DMS 273 treated with DMSO at 0.1 percent for 48 hours (cell line): ENCODE measurements around the gene FBLN2.
"Not testable (repeated sequence)": the region's sequence is repeated elsewhere in the genome, so short reads cannot be mapped to it uniquely, and the experiment has no call there.

Source experiments
- DNase-seq: peaks from one replicate; lab custom pipeline; 2025; lab: John Stamatoyannopoulos, UW

The FBLN2 gene

DNA sequence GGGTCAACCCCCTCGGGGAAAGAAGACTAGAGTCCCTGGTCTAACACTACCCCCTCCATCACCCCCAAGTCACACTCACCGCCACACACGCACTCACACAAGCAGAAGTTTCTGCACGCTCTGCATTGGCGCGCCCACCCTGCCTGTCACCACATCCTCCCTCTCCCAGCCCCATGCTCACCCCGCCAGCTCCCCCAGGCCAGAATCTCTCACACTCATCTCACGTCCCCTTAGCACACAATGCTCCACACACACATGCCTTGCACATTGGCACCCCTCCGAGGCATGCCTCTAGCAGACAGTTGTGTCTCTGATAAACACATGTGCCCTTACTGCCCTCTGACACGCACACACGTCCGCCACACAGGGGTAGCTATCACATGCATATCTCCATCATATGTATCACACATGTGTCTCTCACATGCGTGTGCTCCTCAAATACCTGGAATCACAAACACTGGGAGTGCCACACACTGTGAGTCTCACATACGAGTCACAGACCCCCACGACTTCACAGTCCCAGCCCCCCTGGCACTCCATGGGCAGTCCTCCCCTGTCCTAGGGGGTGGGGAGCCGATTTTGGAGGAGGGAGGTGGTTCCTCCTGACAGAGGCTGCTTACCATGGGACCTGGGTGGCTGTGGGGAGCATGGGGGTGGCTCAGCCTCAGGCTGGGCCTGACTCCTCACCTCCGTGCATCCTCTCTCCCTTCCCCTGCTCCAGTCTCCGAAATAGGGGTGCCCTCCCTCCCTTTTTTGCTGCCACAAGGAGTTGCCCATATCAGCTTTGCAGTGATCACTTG is 898 bp downstream of the FBLN2 start:
- no peak for DNase-seq

DNA sequence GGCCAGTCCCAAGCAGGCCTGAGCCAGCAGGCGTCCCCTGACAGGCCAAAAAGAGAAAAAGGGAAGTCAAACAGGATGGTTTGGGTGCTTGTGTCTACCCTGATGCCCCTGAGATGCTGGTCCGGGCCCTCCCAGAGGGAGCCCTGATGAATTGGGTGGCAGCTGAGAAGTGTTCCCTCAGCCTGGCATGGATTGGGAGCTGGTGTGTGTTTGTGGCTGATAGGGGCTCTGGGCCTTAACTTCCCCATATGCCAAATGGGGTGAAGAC is 1.4 kb downstream of the FBLN2 start:
- no peak for DNase-seq

DNA sequence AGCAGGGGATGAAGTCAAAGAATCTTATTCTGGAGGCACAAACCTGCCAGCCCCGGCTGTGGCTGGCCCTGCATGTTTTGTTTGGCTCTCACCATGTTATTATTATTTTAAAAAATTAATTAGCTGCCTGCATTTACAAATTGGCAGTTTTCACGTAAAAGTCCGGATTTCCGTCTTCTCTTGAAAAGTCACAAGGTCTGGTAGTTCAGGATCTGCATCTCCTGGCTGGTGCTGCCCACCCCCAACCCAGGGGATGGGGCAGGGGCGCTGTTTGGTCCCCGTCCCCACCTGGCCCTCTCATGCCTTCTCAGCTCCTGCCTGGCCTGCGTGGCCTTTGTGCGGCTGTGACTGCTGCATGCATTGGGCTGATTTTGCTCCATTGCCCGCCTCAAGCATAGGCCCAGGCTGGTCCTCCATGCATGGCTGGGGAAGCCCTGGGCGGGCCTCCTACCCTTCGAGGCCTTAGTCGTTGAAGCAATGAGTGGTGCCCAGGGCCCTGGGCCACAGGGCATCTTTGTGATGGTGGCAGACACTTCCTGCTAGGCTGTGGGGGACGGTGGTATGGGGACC is 2.0 kb downstream of the FBLN2 start:
- DNase-seq: no peak

DNA sequence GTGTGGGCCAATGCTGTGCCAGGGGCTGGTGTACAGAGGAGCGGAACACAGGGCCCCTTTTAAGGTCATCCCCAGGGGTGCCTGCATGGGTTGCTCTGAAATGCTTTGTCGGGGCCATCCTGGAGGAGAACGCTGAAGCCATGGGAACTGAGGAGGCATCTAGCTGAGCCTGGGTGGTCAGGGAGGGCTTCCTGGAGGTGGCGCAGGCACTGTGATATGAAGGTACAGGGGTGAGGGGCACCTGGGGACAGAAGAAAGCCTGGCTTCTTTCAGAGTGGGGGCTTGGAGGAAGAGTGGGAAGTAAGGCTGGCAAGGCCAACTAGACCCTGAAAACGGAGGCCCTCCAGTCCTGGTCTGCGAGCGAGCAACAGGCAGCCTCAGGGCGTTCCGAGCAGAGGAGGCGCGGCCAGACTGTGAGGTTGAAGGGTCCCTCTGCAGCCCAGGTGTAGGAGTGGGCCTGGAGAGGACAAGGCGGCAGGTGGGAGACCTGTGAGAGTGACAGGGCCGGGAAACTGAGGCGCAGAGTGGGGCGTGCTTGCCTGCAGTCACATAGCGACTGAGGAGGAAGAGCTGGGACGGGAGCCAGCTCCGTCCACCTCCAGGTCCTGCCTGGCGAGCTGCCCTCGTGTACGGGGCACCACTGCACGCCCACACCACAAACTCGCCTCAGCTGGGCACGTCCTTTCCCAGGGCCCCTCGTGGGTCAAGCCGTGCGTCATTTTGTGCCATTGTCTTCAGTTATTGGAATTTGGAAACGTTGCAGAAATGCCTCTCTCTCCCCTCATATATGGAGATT is 4.1 kb downstream of the FBLN2 start:
- no peak for DNase-seq

DNA sequence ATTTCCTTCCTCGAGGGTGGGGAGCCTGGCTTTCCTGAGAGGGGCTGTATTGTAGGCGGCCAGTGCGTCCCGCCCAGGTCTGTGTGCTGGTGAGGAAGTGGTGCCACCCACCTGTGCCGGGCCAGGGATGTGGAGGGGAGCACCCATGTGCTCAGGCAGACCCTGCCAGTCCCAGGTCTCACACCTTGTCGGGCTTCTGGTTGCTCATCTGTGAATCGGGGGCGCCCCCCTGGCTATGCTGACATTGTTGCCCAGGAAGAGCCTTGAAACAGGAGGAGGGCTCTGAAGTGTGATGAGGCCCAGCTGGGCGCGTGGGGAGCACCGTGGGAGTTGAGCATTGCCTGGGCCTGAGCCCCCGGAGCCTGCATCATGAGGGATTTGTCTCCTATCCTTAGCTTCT is 4.8 kb downstream of the FBLN2 start:
- DNase-seq: no peak

DNA sequence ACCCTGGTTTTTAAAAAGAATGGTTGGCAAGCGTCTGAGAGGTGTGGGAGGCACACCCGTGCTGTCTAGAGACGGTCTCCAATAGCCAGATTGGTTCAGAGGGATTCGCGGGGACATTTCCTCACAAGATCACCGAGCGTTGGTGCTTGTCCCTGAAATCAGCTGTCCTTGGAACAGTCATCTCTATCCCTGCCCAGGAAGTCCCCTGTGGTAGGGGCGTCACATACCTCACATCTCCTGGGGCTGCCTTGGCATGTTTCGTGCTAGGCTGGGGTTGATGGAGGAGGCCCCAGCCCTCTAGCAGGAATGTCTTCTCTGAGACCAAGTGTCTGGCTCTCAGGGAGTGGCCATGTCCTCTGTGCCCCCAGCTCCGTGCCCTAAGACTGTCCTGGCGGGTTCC is 6.8 kb downstream of the FBLN2 start:
- no peak for DNase-seq

DNA sequence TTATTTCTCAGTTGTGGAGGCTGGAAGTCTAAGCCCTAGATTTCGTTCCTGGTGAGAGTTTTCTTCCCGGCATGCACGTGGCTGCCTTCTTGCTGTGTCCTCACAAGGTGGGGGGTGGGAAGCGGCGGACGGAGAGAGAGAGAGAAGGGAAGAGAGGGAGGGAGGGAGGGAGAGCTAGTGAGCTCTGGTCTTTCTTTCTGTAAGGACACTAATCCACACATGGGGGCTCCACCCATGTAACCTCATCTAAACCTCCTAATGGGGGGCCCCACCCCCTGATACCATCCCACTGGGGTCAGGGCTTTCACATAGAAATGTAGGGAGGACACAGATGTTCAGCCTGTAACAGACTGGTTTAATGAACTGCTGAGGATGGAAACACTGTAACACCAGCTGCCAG is 7.3 kb downstream of the FBLN2 start:
- no peak for DNase-seq

DNA sequence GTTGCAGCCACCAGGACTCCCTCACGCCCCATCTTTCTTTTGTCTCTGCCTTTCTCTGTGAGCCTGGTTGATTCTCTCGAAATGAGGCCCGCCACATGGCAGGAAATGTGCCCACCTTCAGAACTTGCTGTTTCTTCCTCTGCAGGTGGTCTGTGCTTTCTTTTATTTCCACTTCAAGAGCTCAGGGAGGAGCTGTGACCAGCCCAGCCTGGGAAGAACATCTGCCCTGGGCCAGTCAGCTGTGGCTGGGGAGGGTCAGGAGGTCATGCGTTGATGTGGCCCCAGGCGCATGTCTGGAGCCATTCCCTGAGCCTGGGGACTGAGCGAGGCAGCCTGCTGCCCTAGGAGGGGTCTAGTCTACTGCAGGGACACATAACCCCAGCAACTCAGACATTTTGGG is 8.0 kb downstream of the FBLN2 start:
- DNase-seq: no peak

DNA sequence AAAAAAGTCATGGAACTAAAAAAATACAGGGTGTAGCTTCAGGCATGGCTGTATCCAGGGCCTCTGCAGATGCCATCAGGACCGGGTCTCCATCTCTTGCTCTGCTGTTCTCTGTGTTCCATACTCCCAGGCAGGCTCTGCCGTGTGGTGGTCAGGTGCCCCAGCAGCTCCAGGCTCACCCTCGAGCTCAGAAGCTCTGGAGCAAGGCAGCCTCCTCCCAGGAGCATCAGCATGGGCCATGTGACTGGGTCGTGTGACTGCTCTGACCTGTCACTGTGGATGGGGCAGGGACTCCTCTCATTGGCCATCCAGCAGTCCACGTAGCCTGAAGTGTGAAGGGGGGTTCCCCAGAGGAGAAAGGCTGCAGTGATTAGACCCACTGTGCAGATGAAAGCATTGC is 8.5 kb downstream of the FBLN2 start:
- no peak for DNase-seq

DNA sequence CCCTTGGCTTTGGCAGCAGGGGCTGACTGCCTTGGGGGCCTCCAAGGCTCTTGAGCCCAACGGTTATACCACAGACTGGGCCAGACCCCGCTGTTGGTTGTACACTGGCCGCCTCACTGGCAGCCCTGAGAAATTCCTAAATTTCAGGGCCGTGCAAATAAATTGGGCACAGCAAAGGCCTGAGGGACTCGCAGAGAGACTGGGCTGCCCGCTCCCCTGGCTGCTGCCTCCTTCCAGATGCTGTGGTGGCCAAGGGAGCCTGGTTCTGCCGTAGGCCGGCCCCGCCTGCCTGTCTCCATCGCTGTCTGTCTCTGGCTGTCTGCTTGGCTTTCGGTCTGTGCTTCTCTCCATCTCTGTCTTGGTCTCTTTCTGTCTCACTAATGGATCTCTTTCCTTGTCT is 9.0 kb downstream of the FBLN2 start:
- no peak for DNase-seq

DNA sequence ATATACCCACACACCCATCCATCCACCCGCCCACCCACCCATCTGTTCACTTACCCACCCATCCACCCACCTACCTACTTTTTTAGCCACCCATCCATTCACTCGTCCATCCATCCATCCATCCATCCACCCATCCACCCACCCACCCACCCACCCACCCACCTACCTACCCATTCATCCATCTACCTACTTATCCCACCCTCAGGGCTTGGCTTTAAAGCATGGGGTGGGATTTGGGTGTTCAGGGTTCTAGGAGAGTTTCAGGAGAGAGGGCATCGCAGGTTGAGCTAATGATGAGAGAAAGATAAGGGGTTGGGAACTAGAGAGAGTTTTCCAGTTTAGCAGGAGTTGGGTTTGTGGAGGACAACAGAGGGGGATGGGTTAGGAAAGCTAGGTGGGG is 9.7 kb downstream of the FBLN2 start:
- no peak for DNase-seq

DNA sequence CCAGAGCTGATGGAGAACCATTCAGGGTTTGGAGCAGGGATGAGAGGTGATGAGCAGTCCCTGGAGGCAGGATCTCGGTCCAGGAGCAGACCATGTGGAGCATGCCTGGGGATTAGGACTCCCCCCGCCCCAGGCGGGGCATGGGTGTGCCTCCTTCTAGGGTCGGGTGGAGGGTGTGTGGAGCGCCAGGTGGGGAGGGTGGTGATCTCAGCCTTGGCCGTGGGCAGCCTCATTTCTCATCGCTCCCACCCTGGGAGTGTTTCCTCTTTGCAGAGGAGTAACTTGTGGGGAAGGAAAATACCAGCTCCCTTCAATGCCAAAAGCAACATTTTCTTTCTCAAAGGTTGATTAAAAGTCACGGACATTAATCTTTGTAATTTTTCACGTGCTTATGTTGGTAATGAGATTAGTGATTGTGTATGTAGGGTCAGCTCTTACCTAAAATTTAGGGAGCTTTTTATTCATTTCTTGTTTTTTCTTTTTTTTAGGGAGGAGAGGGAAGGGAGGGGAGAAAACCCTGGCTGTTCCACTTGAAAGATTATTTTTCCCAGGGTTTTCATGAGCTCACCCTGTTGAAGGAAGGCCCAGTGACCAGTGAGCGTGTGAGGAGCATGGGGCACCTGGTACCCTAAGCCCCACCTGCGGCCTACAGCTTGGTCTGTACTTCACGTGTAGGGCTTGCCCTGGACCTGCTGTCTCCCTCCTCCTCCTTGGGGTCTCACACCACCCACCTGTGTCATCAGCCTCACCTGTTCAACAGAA is 11.0 kb downstream of the FBLN2 start:
- DNase-seq: no peak

DNA sequence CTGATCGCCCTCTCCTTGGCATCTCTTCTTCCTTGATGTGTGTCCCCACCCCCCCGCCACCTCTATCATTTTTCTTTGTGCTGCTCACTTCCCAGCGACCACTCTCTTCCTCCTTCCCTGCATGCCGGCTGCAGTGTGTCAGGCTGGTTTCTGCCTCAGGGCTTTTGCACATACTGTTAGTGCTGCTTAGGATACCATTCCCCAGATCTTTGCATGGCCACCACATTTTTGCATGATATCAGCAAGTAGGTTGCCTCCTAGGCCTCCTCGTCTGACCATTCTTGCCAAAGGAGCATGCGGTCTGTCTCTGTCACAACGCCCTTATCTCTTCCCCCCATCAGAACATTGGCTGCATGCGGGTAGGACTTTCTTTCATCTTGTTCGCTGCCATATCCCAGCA is 12.5 kb downstream of the FBLN2 start:
- no peak for DNase-seq

DNA sequence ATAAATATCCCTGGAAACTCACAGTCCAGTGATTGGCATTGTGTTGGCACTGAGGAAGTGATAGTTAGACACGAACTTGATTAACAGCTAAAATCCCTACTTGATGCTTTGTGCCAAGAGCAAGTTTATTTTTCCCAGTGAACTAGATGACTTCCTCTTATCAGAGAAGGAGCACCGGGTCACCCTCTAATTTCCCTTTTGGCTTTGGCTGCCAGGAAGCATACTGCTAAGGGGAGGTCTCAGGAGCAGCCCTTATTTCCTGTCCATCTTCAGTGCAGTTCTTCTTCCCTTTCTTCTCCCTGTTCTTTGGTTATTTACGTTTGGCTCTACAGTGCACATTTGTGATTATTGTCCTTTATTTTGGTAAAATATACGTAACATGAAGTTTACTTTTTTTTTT is 13.0 kb downstream of the FBLN2 start:
- DNase-seq: no peak

DNA sequence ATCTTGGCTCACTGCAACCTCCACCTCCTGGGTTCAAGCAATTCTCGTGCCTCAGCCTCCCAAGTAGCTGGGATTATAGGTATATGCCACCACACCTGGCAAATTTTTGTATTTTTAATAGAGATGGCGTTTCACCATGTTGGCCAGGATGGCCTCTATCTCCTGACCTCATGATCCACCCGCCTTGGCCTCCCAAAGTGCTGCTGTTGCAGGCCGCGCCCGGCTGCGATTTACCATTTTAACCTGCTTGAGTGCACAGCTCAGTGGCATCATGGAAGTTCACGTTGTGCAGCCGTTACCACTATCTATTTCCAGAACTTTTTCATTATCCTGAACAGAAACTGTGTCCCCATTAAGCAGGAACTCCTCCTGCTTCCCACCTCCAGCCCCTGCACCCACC is 13.5 kb downstream of the FBLN2 start:
- DNase-seq: not testable (repeated sequence)

DNA sequence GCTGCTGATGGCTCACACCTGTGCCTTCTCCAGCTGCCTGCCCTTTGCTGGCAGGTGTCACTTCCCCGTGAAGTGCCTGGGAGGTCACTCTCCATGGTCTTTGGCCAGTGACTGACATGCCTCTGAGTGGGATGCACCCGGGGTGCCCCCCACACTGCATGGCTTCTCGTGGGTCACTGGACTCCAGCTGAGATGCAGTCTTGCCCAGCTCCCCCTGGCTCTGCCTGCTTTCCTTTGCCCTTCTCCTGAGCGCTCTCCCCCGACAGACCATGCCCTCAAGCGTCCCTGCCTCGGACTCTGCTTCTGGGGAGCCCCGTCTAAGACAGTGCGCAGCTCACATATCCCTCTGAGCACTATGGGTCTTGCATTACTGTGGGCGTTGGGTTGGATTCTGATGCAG is 14.4 kb downstream of the FBLN2 start:
- DNase-seq: no peak

DNA sequence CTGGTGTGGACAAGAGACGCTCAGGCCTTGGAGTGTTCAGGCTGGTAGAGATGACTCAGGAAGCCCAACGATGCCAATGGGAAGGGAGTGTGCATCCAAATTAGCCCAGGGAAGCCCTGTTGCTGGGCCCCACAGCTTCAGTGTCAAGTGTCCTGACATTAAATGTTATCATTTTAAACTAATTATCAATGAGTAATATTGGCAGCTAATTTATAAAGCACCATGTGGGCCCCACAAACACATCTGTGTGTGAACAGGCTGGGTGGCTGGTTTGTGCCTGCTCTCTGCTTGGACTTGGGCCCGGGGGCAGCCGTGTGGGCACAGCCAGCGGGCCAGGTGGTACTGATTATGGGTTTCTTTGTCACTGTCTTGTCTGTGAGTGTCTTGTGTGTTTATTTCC is 15.0 kb downstream of the FBLN2 start:
- DNase-seq: no peak

DNA sequence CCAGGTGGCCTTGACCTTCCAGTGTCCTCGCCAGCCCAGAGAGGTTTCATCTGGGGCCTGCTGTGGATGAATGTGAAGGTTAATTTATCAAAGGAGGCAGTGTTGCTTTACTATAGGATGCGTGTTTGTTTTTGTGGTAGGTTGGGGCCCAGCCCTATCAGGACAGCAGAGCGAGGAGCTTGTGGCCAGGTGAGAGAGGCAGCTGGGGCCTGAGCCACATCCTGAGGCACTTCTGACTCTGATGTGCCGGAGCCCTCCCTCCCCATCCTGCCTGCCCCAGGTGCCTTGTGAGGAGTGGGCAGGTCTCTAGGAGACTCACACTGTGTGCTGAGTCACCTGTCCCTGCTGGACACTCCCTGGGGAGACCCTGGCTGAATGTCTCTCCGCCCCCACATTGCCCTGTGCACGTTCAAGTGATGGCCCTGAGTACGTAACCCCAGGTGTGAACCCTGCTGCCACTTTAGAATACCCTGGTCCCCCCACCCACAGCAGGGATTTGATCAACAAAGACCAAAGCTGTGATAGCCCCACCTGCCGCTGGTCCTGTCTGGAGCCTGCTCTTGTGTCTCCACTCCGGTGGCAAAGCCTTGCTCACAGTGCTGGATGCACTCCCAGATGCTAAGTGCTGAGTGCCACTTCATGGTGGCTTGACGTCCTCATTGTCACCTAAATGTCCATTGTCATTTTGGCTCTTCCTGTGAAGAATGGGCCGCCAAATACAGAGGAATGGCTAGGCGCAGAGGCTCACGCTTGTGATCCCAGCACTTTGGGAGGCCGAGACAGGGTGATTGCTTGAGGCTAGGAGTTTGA is 16.0 kb downstream of the FBLN2 start:
- DNase-seq: no peak

DNA sequence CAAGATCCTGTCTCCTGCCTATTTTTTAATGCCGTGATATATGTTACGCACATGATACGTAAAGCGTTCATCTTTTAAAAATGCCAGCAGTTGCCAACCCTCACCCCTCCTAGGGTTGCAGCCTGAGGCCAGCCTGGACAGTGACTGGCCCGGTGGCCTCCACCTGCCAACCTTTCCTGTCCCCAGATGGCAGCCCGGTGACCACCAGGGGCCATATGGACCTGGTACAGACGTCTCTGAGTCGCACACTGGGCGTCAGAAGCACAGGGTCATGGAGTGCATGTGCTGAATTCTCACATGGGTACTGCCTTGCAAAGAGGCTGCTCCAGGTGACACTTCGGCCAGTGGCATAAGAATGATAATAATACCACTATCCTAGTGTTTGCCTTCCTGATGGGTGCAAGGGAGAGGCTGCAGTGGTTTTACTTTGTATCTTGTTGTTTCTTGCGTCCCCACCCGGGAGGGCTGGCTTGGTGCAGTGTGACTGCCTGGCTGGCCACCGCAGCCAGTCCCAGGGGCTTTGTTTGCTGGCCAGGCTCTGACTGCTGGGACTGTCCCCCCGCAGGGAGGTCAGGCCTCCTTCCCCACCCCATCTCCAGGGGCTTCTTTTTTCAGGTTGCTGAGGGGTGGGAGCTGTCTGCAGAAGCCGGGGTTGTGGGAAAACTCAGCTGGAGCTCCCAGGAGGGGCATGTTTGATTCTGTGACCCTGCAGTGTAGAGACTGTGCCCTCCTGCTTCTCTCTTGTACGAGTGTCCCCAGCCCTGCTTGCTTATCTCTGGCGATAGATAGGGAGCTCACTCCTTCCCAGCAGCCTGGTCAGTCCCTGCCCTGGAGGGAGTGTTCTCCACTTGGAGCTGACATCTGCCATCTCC is 16.9 kb downstream of the FBLN2 start:
- DNase-seq: no peak

DNA sequence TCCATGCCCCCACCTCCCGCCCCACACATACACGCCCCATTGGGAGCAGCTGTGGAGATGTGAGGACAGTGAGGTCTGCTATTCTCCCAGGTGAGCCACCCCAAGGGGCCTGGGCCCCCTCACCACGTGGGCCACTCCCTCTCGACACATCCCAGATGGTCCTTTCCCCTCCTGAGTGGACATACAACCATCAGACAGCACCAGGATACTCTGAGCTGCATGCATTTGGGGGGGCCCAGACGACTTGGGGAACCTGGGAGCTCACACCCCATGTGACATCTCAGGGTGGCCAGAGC is 17.5 kb downstream of the FBLN2 start:
- no peak for DNase-seq

DNA sequence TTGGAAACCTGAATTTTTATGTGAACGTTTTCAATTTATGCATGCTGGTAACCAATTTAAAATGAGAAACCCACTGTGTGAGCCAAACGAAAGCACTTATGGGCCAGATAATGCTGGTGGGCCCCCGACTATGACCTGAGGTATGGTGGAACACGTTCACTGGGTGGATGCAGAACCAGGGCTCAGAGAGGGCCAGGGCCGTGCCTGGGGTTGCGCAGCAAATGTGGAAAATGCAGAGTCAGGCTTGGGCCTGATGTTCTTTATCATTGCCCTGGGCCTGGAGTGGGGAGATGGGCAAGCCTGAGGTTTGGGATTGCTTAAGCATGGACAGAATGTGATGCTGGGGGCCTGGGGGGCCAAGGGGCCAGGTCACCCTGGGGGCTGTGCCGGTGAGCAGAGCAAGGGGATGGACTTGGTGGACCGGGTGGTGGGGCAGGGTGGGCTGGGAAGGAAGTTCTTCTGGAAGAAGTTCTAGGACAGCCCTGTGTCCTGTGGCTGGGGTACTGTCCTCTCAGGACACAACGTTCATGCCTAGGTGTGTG is 17.9 kb downstream of the FBLN2 start:
- no peak for DNase-seq
